GM19239 (cell line): ENCODE results near the gene SPIRE2.
"Not testable (repeated sequence)": the region's sequence is repeated elsewhere in the genome, so short reads cannot be mapped to it uniquely, and the experiment has no call there.

ENCODE experiments used
- DNase-seq: peaks from one replicate; pipeline ENCODE4 v3.0.0; 2011; ENCODE audit warnings: low spot score; ENCODE audit not compliant: insufficient read length
- FAIRE-seq: peaks from 2 replicates; lab custom pipeline; 2011; peaks lifted over from hg19 to GRCh38; lab: Jason Lieb, UNC

SPIRE2 gene

DNA sequence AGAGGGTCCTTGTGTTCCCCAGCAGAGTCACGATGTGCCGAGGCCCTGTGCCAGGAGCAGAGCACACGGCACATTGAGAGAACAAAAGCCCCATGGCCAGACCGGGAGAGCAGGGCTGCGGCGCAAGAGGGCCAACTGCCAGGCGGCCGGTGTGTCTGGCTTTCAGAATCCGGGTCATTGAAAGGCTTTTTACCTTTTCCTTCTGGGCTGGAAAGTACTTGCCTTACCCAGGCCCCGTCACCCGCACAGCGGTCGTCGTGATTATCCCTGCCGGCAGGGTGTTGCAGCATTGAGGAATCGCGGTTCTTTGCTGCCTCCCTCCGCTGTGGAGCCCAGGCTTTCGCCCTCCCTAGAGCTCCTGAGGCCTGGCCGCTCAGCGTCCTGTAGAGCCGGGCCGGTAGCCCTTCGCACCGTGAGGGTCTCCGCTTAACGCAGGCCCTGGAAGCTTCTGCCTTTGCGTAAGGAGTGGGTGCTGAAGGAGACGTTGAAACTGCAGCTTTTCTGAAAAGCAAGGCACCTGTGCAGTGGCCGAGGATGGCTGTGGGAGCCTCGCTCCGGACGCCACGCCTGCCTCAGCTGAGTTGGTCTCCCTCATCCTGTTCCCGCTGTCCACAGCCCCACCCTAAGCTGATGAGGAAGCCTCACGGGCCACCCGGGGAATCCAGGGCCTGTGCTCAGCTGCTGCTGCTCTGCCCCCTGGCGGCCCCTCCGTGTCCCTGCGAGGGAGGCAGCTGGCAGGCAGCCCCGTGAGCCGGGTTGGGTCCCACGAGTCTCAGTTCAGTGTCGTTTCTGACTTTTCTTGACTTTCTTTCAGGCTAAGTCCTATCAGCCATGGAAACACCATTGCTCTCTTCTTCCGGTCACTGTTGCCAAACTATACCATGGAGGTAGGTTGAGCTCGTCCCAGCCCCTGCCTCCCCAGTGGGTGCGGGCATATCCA, 81.8 kb downstream of the SPIRE2 start:
- FAIRE-seq = peak; percentile 53
- DNase-seq = peak; percentile 81

DNA sequence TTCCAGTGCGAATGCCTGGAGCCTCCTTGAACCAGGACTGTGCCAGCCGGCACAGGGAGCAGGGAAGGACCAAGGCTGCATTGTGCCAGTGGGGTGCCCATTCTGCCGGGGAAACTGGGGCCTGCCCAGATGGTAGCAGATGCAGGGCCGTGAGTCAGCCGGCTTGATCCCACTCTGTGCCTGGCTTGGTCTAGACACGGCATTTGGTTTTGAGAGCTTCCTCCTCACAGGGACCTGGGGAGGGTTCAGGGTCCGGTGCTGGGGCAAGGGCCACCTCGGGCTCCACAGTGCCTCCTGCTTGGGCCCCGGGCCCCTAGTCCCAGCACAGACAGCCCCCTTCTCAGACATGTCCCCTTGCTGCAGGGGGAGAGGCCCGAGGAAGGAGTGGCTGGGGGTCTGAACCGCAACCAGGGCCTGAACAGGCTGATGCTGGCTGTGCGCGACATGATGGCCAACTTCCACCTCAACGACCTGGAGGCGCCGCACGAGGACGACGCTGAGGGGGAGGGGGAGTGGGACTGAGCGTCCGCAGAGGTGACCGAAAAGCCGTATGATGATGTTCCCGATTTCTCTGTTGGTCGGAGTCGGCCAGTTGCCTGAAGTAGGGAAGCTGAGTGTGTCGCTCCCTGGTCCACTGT, 82.6 kb downstream of the SPIRE2 start:
- DNase-seq = no peak
- FAIRE-seq = no peak

GRCh38 chr16:89911375-89911774, 83.1 kb downstream of the SPIRE2 start:
- DNase-seq = no peak
- no peak for FAIRE-seq

DNA sequence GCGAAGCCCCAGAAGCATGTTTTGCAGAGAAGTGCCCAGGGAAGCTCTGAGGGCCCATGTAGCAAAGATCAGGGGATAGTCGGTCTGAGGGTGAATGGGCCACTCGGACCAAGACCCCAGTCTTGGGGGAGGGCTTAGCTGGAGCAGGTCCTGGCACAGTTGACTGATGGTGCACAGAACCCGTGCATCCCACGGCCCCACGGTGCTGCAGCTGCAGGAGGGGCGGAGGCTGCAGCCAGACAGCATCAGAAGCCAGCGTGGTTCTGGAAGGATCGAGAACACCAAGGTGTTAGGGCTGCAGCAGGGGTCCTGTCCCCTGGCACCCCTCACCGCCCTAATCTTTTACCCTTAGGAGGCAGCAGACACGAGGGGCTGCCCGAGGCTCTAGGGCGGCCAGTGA, 83.9 kb downstream of the SPIRE2 start:
- DNase-seq = no peak
- no peak for FAIRE-seq

DNA sequence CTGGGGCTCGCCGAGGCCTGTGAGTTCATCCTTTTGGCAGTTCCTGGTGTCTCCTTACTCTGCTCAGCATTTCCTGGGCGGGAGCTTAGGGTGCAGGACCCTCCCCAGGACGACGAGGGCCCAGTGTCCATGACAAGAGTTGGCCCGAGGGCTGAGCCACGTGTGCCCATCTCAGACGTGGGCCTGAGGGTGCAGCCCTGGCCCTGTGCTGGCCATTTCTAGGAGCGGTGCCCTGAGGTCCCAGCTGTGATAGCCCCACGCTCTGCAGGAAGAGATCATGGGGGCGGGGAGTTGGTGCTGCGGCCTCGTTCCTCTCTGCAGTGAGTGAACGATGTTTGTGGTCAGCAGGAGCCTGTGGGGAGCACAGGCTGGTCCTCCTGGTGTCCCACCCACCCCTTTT, 84.4 kb downstream of the SPIRE2 start:
- FAIRE-seq (no peak), DNase-seq (no peak)

DNA sequence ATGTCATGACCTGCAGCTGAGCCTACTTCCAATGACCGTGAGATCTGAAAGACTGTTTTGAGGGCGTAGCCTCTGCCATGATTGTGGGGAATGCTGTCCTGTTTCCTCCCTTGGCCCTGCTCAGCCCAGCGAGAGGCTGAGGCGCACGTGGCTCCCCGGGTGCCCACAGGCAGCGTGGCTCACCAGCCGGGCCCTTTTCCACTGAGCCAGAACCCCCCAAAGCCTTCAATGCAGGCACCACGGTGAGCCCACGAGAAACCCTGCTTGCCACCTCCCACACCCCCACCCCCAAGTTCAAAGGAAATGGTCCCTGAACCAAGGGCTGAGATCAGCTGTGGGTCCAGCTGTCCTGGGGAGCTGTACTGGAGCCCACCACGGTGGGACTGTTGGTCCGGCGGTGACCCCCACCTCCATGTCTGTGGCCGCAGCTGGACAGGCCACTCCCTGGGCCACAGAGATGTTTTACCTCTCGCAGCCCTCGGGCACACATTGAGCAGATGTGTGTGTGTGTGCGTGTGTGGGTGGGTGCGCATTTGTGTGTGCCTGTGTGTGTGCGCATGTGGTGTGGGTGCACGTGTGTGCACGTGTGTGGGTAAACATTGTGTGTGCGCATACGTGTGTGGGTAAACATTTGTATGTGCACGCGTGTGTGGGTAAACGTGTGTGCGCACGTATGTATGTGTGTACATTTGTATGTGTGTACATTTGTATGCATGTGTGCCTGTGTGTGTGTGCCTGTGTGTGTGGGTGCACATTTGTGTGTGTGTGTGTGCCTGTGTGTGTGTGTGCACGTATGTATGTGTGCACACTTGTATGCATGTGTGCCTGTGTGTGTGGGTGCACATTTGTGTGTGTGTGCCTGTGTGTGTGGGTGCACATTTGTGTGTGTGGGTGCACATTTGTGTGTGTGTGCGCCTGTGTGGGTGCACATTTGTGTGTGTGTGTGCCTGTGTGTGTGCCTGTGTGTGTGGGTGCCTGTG, 85.4 kb downstream of the SPIRE2 start:
- DNase-seq = no peak
- no peak for FAIRE-seq

GRCh38 chr16:89914642-89915285, 86.5 kb downstream of the SPIRE2 start:
- not testable (repeated sequence) for DNase-seq, FAIRE-seq

DNA sequence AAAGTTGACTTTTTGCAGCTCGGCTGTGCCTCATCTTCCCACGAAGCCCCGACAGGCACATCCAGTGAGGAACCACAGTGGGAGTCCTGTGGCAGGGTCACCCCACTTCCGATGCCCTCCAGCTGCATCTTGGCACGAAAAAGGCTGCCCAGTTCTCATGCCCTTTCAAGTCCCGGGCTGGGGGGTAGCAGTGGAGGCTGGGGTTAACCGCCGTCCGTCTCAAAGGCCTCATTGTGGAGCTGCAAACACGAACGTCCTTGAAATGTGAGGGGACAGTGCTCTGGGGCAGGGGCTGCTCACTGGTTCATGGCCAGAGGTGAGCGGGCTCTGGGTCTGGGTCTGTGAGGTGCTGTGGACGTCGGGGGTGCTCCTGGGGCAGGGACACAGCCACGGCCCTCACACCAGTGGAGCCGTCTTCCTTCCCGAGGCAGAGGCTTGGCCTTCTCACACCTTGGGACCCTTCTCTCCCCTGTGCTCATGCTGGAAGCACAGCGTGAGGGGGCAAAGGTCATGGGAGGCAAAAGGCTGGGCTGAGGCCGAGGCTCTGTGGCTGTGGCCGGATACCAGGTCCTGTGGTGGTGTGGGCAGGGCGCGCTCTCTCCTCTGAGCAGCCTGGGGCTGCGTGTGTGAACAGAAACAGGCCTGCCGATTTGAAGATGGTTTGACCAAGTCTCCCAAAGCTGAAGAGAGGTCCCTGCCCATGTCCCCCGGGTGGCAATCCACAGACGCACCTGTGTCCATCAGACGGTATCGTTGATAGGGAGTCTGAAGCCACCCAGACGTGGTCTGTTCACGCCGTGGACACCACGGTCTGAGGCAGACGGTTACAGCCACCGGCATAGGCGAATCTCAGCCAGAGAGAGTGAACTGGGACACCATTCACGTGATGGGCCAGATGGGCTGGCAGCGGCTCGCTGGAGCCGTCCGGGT, 87.3 kb downstream of the SPIRE2 start:
- no peak for FAIRE-seq
- DNase-seq = no peak

- FAIRE-seq = peak; percentile 91
- peak; percentile 92 for DNase-seq
These were observed 89.6 kb downstream of the SPIRE2 start for GRCh38 chr16:89917773-89918452.

DNA sequence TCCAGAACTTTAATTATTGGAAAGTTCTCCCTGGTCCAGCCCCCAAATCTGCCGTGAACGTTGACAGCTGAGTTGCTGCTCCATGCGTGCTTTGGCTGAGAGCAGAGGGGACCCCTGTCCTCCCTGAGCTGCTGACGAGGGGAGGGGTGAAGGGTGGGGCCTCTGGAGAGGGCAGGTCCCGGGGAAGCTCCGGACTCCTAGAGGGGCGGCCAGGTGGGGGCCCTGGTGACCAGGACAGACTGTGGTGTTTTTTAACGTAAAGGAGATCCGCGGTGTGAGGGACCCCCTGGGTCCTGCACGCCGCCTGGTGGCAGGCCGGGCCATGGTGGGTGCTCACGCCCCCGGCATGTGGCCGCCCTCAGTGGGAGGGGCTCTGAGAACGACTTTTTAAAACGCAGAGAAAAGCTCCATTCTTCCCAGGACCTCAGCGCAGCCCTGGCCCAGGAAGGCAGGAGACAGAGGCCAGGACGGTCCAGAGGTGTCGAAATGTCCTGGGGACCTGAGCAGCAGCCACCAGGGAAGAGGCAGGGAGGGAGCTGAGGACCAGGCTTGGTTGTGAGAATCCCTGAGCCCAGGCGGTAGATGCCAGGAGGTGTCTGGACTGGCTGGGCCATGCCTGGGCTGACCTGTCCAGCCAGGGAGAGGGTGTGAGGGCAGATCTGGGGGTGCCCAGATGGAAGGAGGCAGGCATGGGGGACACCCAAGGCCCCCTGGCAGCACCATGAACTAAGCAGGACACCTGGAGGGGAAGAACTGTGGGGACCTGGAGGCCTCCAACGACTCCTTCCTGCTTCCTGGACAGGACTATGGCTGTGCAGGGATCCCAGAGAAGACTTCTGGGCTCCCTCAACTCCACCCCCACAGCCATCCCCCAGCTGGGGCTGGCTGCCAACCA, 90.4 kb downstream of the SPIRE2 start, which contains the start of gene MC1R:
Gene MC1R (plus strand): TSS at position 410 of the 895 bp plus-strand sequence. CDS start 397 bp downstream, at position 807.
- DNase-seq (peak; percentile 59), FAIRE-seq (peak; percentile 72)

DNA sequence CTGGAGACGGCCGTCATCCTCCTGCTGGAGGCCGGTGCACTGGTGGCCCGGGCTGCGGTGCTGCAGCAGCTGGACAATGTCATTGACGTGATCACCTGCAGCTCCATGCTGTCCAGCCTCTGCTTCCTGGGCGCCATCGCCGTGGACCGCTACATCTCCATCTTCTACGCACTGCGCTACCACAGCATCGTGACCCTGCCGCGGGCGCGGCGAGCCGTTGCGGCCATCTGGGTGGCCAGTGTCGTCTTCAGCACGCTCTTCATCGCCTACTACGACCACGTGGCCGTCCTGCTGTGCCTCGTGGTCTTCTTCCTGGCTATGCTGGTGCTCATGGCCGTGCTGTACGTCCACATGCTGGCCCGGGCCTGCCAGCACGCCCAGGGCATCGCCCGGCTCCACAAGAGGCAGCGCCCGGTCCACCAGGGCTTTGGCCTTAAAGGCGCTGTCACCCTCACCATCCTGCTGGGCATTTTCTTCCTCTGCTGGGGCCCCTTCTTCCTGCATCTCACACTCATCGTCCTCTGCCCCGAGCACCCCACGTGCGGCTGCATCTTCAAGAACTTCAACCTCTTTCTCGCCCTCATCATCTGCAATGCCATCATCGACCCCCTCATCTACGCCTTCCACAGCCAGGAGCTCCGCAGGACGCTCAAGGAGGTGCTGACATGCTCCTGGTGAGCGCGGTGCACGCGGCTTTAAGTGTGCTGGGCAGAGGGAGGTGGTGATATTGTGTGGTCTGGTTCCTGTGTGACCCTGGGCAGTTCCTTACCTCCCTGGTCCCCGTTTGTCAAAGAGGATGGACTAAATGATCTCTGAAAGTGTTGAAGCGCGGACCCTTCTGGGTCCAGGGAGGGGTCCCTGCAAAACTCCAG, 91.5 kb downstream of the SPIRE2 start:
- no peak for FAIRE-seq
- DNase-seq = no peak

DNA sequence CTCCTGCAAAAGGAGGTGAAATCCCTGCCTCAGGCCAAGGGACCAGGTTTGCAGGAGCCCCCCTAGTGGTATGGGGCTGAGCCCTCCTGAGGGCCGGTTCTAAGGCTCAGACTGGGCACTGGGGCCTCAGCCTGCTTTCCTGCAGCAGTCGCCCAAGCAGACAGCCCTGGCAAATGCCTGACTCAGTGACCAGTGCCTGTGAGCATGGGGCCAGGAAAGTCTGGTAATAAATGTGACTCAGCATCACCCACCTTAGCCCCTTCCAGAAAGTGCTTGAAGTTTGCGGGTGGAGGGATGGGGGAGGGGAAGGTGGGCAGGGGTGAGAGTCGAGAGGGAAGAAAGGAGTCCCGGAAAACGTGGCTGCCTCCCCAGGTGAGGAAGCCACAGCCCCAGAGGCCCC, 92.4 kb downstream of the SPIRE2 start:
- FAIRE-seq (no peak), DNase-seq (no peak)
